HG02763 (cell line): ENCODE measurements around the gene NFIX.
A peak's percentile ranks its signal among the peaks of the same experiment; 100 is the strongest.
"Not testable (repeated sequence)": the region's sequence is repeated elsewhere in the genome, so short reads cannot be mapped to it uniquely, and the experiment has no call there.

Experiments used
- ATAC-seq: cut with Tn5 transposase; IDR thresholded peaks from one replicate; pipeline ENCODE4 v1.9.1; 2021; ENCODE audit warnings: mild to moderate bottlenecking, moderate library complexity; ENCODE audit not compliant: unreplicated experiment

Gene NFIX

GRCh38 chr19:12994701-12995595 lies at the start of gene NFIX:
NFIX (plus strand) TSS chr19:12995475; CDS start chr19:12995838, 363 bp downstream.
- ATAC-seq: no peak

GRCh38 chr19:12945479-12946091 lies 49.7 kb upstream of the NFIX start, which contains the start of gene RAD23A:
RAD23A (plus strand) TSS chr19:12945862; CDS start chr19:12945949, 87 bp downstream.
- peak; percentile 77 for ATAC-seq

GRCh38 chr19:12946092-12946721 lies 49.1 kb upstream of the NFIX start:
- peak; percentile 26 for ATAC-seq

- no peak for ATAC-seq
Measured at GRCh38 chr19:12946731-12947496, 48.4 kb upstream of the NFIX start.

- ATAC-seq: no peak
Measured at GRCh38 chr19:12947702-12948611, 47.3 kb upstream of the NFIX start.

- ATAC-seq: no peak
Measured at GRCh38 chr19:12948612-12949362, 46.5 kb upstream of the NFIX start.

- ATAC-seq: no peak
Measured at GRCh38 chr19:12949363-12950283, 45.7 kb upstream of the NFIX start.

- not testable (repeated sequence) for ATAC-seq
Measured at GRCh38 chr19:12952050-12952449, 43.2 kb upstream of the NFIX start.

- ATAC-seq: no peak
Measured at GRCh38 chr19:12952488-12953137, 42.7 kb upstream of the NFIX start.

GRCh38 chr19:12953138-12953798 lies 42.0 kb upstream of the NFIX start:
- no peak for ATAC-seq

- no peak for ATAC-seq
Measured at GRCh38 chr19:12953799-12954611, 41.3 kb upstream of the NFIX start.

- ATAC-seq: no peak
Measured at GRCh38 chr19:12954612-12954962, 40.7 kb upstream of the NFIX start.

GRCh38 chr19:12955575-12955974 lies 39.7 kb upstream of the NFIX start:
- ATAC-seq: not testable (repeated sequence)

- ATAC-seq: no peak
Measured at GRCh38 chr19:12955996-12956395, 39.3 kb upstream of the NFIX start.

- ATAC-seq: no peak
Measured at GRCh38 chr19:12956446-12957388, 38.6 kb upstream of the NFIX start, which contains the start of gene GADD45GIP1. GADD45GIP1 (minus strand) TSS chr19:12957223; CDS start chr19:12957212, 11 bp downstream.
